Breast epithelium (tissue), 4 donors: ENCODE data around the gene MYOZ2. TPM values are rescaled to one million over a fixed set of nuclear protein-coding genes. Genes with fewer than 3 reads are reported as not detected.

ENCODE experiments used
- DNase-seq, 2 donors: peaks; one replicate each; pipeline ENCODE4 v3.0.0-alpha.2; 2019; ENCODE audit warnings: low spot score in 2 of 2
- H3K27ac ChIP-seq, 2 donors: fragments of 200-600 bp; sonication (generic) in 1 of 2; one replicate each; pipeline ENCODE4 v1.5.1; 2016 to 2019; ENCODE audit warnings: mild to moderate bottlenecking in 1 of 2
- H3K27me3 ChIP-seq, 2 donors: fragments of 200-600 bp; sonication (generic) in 1 of 2; one replicate each; pipeline versions ENCODE4 v1.5.1 to v1.6.0; 2017 to 2019; ENCODE audit warnings: control low read depth in 1 of 2, mild to moderate bottlenecking in 1 of 2
- H3K36me3 ChIP-seq: fragments of 200-600 bp; one replicate; pipeline ENCODE4 v1.5.1; 2019
- H3K4me1 ChIP-seq, 2 donors: fragments of 200-600 bp; sonication (generic); one replicate each; pipeline ENCODE4 v1.5.1; 2016 to 2019; ENCODE audit warnings: control low read depth in 1 of 2
- H3K4me3 ChIP-seq, 3 donors: fragments of 200-600 bp; sonication (generic); 1 replicate in 2 of 3; 2 replicates in 1 of 3; pipeline ENCODE4 v1.5.1; 2016 to 2019; ENCODE audit warnings: mild to moderate bottlenecking in 3 of 3, moderate library complexity in 2 of 3
- H3K9me3 ChIP-seq, 2 donors: fragments of 200-600 bp; sonication (generic) in 1 of 2; one replicate each; pipeline ENCODE4 v1.5.1; 2016 to 2019; ENCODE audit warnings: control low read depth in 1 of 2
- CTCF ChIP-seq, 3 donors: fragments of 450-650 bp; IDR thresholded peaks; one replicate each; pipeline ENCODE4 v1.5.1; 2016 to 2017; ENCODE audit warnings: antibody characterized with exemption in 3 of 3, mild to moderate bottlenecking in 3 of 3, moderate library complexity in 3 of 3
- POLR2A ChIP-seq: fragments of 450-650 bp; IDR thresholded peaks from one replicate; pipeline ENCODE4 v1.6.1; 2016; ENCODE audit warnings: antibody characterized with exemption, mild to moderate bottlenecking, moderate library complexity
- POLR2AphosphoS5 ChIP-seq, 3 donors: sonication (generic); formaldehyde crosslinking; IDR thresholded peaks; one replicate each; pipeline ENCODE4 v1.6.1; 2017; ENCODE audit warnings: antibody characterized with exemption in 3 of 3
- intact Hi-C: fragments of 100-400 bp; cut with DNase I; formaldehyde crosslinking; loops from one replicate; pipeline ENCODE4 v1.15.1; 2023; ENCODE audit warnings: low total_unique reads
- total RNA-seq, 3 donors: library from RNA; depleted of rRNA; stranded (reverse); fragments of >200 nt; gene quantifications; one replicate each; pipeline ENCODE4 v1.1.0, GENCODE V29; 2016

MYOZ2 gene
- total RNA-seq, 3 donors from 2014 or later: 0.15 to 0.48 (median 0.33) TPM

- Histone ChIP-seq H3K4me1 (no peaks in the 10 kb centered on the region), H3K4me3 (no peak overlapping the region), H3K27ac (peak overlapping the region; percentile 45 to 46), H3K9me3 (no peaks in the 10 kb centered on the region), H3K27me3 (no peaks in the 10 kb centered on the region), H3K36me3 (no peaks in the 10 kb centered on the region)
- TF ChIP-seq POLR2AphosphoS5 (IDR thresholded peaks at IDR 0.05) (no peak), CTCF (IDR thresholded peaks at IDR 0.05) (no peak), POLR2A (no peak)
- intact Hi-C loops: no loop called here
- no peak for DNase-seq
Observed at GRCh38 chr4:119233750-119234149, 98.1 kb downstream of the MYOZ2 start.

GRCh38 chr4:119237201-119237600 is 101.6 kb downstream of the MYOZ2 start:
- no peak overlapping the region for H3K4me3 ChIP-seq
- TF ChIP-seq CTCF (IDR thresholded peaks at IDR 0.05) (no peak), POLR2AphosphoS5 (IDR thresholded peaks at IDR 0.05) (no peak)
- H3K9me3 ChIP-seq: no peaks in the 10 kb centered on the region
- no peak for DNase-seq
- H3K27me3 ChIP-seq: no peaks in the 10 kb centered on the region
- H3K36me3 ChIP-seq: no peaks in the 10 kb centered on the region
- intact Hi-C loops: no loop called here
- H3K27ac ChIP-seq: no peak overlapping the region
- no peaks in the 10 kb centered on the region for H3K4me1 ChIP-seq

Other genes starting within 250 kb of the MYOZ2 start
- gene SYNPO2, start 247.0 kb upstream of the MYOZ2 start, total RNA-seq: 10 to 100 TPM; 30.2 to 90.1 (median 52.7) TPM
- gene USP53, start 76.9 kb downstream of the MYOZ2 start, total RNA-seq: 100 to 1,000 TPM; 123 to 167 (median 136) TPM
- gene FABP2, start 186.3 kb downstream of the MYOZ2 start, total RNA-seq: not detected